IMR-90 (cell line): ENCODE measurements around the gene TTYH3.

Experiments used
- CTCF ChIP-seq: conservative IDR thresholded peaks from 2 replicates; pipeline ENCODE4 v1.5.1; 2012; ENCODE audit warnings: mild to moderate bottlenecking, low read depth, low read length, improper control_type of control experiment
- RCOR1 ChIP-seq: IDR thresholded peaks from 2 replicates; pipeline ENCODE4 v1.6.1; 2012; ENCODE audit warnings: mild to moderate bottlenecking, low read length, improper control_type of control experiment; ENCODE audit not compliant: insufficient replicate concordance

DNA sequence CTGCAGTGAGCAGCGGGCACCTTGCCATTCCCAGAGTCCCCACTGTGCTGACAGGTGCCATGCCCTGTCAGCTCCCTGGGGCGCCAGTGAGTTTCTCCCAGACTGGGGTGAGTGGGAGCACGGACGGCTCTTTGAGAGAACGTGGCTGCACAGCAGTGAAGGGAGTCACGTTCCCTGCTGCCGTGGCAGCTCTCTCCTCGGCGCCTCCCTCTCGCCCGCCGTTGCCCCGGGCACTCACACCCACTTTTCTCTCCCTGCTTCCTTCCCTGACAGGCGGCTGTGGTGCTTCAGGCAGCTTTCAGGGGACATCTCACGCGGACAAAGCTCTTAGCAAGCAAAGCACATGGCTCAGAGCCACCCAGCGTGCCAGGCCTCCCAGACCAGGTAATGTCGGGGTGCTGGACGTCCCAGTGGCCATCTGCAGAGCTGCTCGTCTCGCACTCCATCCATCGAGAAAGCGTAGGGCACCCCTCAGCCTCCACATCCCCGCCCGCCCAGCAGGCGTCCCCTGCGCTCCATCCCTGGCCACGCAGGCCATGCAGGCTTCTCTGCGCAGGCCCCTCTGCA, 27.1 kb upstream of the TTYH3 start:
- TF ChIP-seq CTCF (no peak), RCOR1 (no peak)
